Measurements from ENCODE around the gene DNM1. TPM values are rescaled to one million over a fixed set of nuclear protein-coding genes. Genes with fewer than 3 reads are reported as not detected.
"Not testable (repeated sequence)": the region's sequence is repeated elsewhere in the genome, so short reads cannot be mapped to it uniquely, and the experiment has no call there.

The DNM1 gene
- polyA plus RNA-seq, 3 donors: 4.5 to 22.8 (median 6.4) TPM

- 64 to 69% (median 67%) methylated on average over 18 of the region's 18 CpGs for WGBS, 3 donors
- no peak overlapping the region for H3K27ac ChIP-seq (ENCODE audit: low read depth, low read length)
Observed at GRCh38 chr9:128254855-128255759, 51.9 kb downstream of the DNM1 start.

GRCh38 chr9:128257086-128257825 is 54.1 kb downstream of the DNM1 start:
- WGBS, 3 donors: 79 to 86% (median 86%) methylated on average over 23 of the region's 23 CpGs
- H3K27ac ChIP-seq (ENCODE audit: low read depth, low read length): no peak overlapping the region

GRCh38 chr9:128257907-128258306 is 54.7 kb downstream of the DNM1 start:
- whole genome bisulfite sequencing, 3 donors: 89 to 93% (median 93%) methylated on average over 11 of the region's 11 CpGs
- H3K27ac ChIP-seq (ENCODE audit: low read depth, low read length): no peak overlapping the region

GRCh38 chr9:128258326-128258725 is 55.1 kb downstream of the DNM1 start:
- WGBS, 3 donors: 85 to 98% (median 89%) methylated on average over 5 of the region's 6 CpGs
- no peak overlapping the region for H3K27ac ChIP-seq (ENCODE audit: low read depth, low read length)

GRCh38 chr9:128259156-128259555 is 56.0 kb downstream of the DNM1 start:
- no peak overlapping the region for H3K27ac ChIP-seq (ENCODE audit: low read depth, low read length)
- 84 to 95% (median 86%) methylated on average over 9 of the region's 9 CpGs for WGBS, 3 donors

- WGBS, 3 donors: 97 to 99% (median 97%) methylated on average over 16 to 17 of the region's 17 CpGs
- H3K27ac ChIP-seq (ENCODE audit: low read depth, low read length): no peak overlapping the region
Observed at GRCh38 chr9:128260340-128260739, 57.2 kb downstream of the DNM1 start.

- no peak overlapping the region for H3K27ac ChIP-seq (ENCODE audit: low read depth, low read length)
- WGBS, 3 donors: 77 to 81% (median 79%) methylated on average over 4 of the region's 4 CpGs
Observed at GRCh38 chr9:128262687-128263086, 59.5 kb downstream of the DNM1 start.

- 81 to 92% (median 87%) methylated on average over 10 of the region's 10 CpGs for WGBS, 3 donors
- no peak overlapping the region for H3K27ac ChIP-seq (ENCODE audit: low read depth, low read length)
Observed at GRCh38 chr9:128265348-128265847, 62.2 kb downstream of the DNM1 start.

GRCh38 chr9:128266868-128267590 is 63.9 kb downstream of the DNM1 start:
- no peak overlapping the region for H3K27ac ChIP-seq (ENCODE audit: low read depth, low read length)
- 88 to 96% (median 93%) methylated on average over 15 of the region's 15 CpGs for WGBS, 3 donors

- 85 to 96% (median 86%) methylated on average over 3 of the region's 3 CpGs for WGBS, 3 donors
- H3K27ac ChIP-seq (ENCODE audit: low read depth, low read length): no peak overlapping the region
Observed at GRCh38 chr9:128271112-128271511, 67.9 kb downstream of the DNM1 start.

- H3K27ac ChIP-seq (ENCODE audit: low read depth, low read length): no peak overlapping the region
- 70 to 81% (median 79%) methylated on average over 5 of the region's 5 CpGs for WGBS, 3 donors
Observed at GRCh38 chr9:128271512-128271911, 68.3 kb downstream of the DNM1 start.

- 55 to 69% (median 68%) methylated on average over 8 of the region's 8 CpGs for WGBS, 3 donors
- no peak overlapping the region for H3K27ac ChIP-seq (ENCODE audit: low read depth, low read length)
Observed at GRCh38 chr9:128274245-128274644, 71.1 kb downstream of the DNM1 start.

- no peak within 1 kb of the TSS for H3K27ac ChIP-seq (ENCODE audit: low read depth, low read length)
- 1% methylated on average over 51 to 57 of the region's 57 CpGs for WGBS, 3 donors
Observed at GRCh38 chr9:128275198-128276007, 72.2 kb downstream of the DNM1 start, which contains the start of gene GOLGA2. TSS of gene GOLGA2 (minus strand) at chr9:128276007. CDS start at chr9:128275976, 31 bp downstream.

GRCh38 chr9:128276008-128276573 is 72.9 kb downstream of the DNM1 start, which contains the start of gene SWI5:
TSS of gene SWI5 (plus strand) at chr9:128276276.
- no peak within 1 kb of the TSS for H3K27ac ChIP-seq (ENCODE audit: low read depth, low read length)
- 0 to 1% (median 0%) methylated on average over 38 of the region's 38 CpGs for WGBS, 3 donors

- 8 to 11% (median 10%) methylated on average over 23 of the region's 23 CpGs for WGBS, 3 donors
Observed at GRCh38 chr9:128276574-128277270, 73.5 kb downstream of the DNM1 start.

GRCh38 chr9:128279088-128280073 is 76.2 kb downstream of the DNM1 start:
- 61 to 76% (median 62%) methylated on average over 22 of the region's 22 CpGs for WGBS, 3 donors
- not testable (repeated sequence) for H3K27ac ChIP-seq (ENCODE audit: low read depth, low read length)

More at GRCh38 chr9:128276574-128277270, 73.5 kb downstream of the DNM1 start:
- H3K27ac ChIP-seq (ENCODE audit: low read depth, low read length): no peak overlapping the region
